ENCODE data around the gene PTGER4.
"Not testable (repeated sequence)": the region's sequence is repeated elsewhere in the genome, so short reads cannot be mapped to it uniquely, and the experiment has no call there.

DNA sequence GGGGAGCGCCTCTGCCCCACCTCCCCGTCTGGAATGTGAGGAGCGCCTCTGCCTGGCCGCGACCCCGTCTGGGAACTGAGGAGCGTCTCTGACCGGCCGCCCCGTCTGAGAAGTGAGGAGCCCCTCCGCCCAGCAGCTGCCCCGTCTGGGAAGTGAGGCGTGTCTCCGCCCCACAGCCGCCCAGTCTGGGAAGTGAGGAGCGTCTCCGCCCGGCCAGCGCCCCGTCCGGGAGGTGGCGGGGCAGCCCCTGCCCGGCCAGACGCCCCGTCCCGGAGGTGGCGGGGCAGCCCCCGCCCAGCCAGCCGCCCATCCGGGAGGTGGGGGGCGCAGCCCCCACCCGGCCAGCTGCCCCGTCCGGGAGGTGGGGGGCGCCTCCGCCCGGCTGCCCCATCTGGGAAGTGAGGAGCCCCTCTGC lies 42.8 kb downstream of the PTGER4 start:
- not testable (repeated sequence) for TF ChIP-seq POLR2A (IDR thresholded peaks at IDR 0.05)
- TF ChIP-seq, protein P1, sequence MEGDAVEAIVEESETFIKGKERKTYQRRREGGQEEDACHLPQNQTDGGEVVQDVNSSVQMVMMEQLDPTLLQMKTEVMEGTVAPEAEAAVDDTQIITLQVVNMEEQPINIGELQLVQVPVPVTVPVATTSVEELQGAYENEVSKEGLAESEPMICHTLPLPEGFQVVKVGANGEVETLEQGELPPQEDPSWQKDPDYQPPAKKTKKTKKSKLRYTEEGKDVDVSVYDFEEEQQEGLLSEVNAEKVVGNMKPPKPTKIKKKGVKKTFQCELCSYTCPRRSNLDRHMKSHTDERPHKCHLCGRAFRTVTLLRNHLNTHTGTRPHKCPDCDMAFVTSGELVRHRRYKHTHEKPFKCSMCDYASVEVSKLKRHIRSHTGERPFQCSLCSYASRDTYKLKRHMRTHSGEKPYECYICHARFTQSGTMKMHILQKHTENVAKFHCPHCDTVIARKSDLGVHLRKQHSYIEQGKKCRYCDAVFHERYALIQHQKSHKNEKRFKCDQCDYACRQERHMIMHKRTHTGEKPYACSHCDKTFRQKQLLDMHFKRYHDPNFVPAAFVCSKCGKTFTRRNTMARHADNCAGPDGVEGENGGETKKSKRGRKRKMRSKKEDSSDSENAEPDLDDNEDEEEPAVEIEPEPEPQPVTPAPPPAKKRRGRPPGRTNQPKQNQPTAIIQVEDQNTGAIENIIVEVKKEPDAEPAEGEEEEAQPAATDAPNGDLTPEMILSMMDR (IDR thresholded peaks at IDR 0.05) = not testable (repeated sequence)
